ENCODE measurements around the gene CPD. TPM values are rescaled to one million over a fixed set of nuclear protein-coding genes. Genes with fewer than 3 reads are reported as not detected.
"Not testable (repeated sequence)": the region's sequence is repeated elsewhere in the genome, so short reads cannot be mapped to it uniquely, and the experiment has no call there.

Gene CPD
- polyA plus RNA-seq, 2 of the 4 experiments (the other 2 are of a cell fraction): 22.4 to 83.3 TPM

- Histone ChIP-seq H3K4me3 (no peak overlapping the region), H3K27ac (no peak overlapping the region), H3K4me2 (no peak overlapping the region), H3K4me1 (no peaks in the 10 kb centered on the region), H3K9me3 (no peaks in the 10 kb centered on the region)
- CTCF ChIA-PET: no interaction called here
- ATAC-seq (no peak), DNase-seq (ENCODE audit: low read depth in 1 of 2, low spot score in 1 of 2) (no peak), FAIRE-seq (no peak)
- POLR2A ChIA-PET: no interaction called here
- 73% methylated on average over 6 of the region's 6 CpGs for WGBS (ENCODE audit: missing lambda C conversion rate)
- TF ChIP-seq KDM5A (IDR thresholded peaks at IDR 0.05) (no peak), ZSCAN20 (CRISPR knock-in tag; IDR thresholded peaks at IDR 0.05) (no peak), SREBF2 (IDR thresholded peaks at IDR 0.05) (no peak), PHF8 (IDR thresholded peaks at IDR 0.05; ENCODE audit: borderline replicate concordance, low read depth) (no peak), RNF2 (IDR thresholded peaks at IDR 0.05; ENCODE audit: borderline replicate concordance, low read depth) (no peak), FOSB (CRISPR knock-in tag; IDR thresholded peaks at IDR 0.05) (no peak), EP300 (IDR thresholded peaks at IDR 0.05) (no peak), HOXB13 (CRISPR knock-in tag; IDR thresholded peaks at IDR 0.05; ENCODE audit: low read depth) (no peak), MAFK (IDR thresholded peaks at IDR 0.05; ENCODE audit: partially characterized antibody) (no peak), RFX5 (IDR thresholded peaks at IDR 0.05) (no peak), CBX8 (IDR thresholded peaks at IDR 0.05) (no peak), TP53 (CRISPR knock-in tag; IDR thresholded peaks at IDR 0.05) (no peak), NFE2L2 (conservative IDR thresholded peaks at IDR 0.05; ENCODE audit: low read length) (no peak)
Observed at GRCh38 chr17:30443721-30444120, 65.0 kb downstream of the CPD start.

DNA sequence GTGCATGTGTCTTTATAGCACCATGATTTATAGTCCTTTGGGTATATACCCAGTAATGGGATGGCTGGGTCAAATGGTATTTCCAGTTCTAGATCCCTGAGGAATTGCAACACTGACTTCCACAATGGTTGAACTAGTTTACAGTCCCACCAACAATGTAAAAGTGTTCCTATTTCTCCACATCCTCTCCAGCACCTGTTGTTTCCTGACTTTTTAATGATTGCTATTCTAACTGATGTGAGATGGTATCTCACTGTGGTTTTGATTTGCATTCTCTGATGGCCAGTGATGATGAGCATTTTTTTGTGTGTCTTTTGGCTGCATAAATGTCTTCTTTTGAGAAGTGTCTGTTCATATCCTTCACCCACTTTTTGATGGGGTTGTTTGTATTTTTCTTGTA lies 67.9 kb downstream of the CPD start:
- H3K9me3 ChIP-seq; H3K27ac ChIP-seq; H3K4me3 ChIP-seq; POLR2A ChIA-PET; DNase-seq (ENCODE audit: low read depth in 1 of 2, low spot score in 1 of 2); ATAC-seq; H3K4me2 ChIP-seq; FAIRE-seq: not testable (repeated sequence)
- CTCF ChIA-PET: interaction anchor here (1.6 kb wide), 1 partner anchor 30 kb away, joined by 5 read pairs; the partner anchor contains the start of gene GOSR1
- H3K4me1 ChIP-seq: peaks cover 26% of the 10 kb centered on the region

- H3K4me2 ChIP-seq: no peak overlapping the region; the same call in 2 of the 3 replicates
- CTCF ChIA-PET: interaction anchor here (0.6 to 0.9 kb wide), 2 partner anchors 16 to 29 kb away, joined by 3 to 4 read pairs; no protein-coding TSS in a partner anchor
- 84% methylated on average over 4 of the region's 4 CpGs for WGBS (ENCODE audit: missing lambda C conversion rate)
- POLR2A ChIA-PET: no interaction called here
- ATAC-seq (no peak), FAIRE-seq (peak; percentile 36), DNase-seq (ENCODE audit: low read depth in 1 of 2, low spot score in 1 of 2) (no peak)
- no peak for TF ChIP-seq BCL3 (IDR thresholded peaks at IDR 0.05)
- no peak for TF ChIP-seq GATA3 (IDR thresholded peaks at IDR 0.05; ENCODE audit: borderline replicate concordance)
- no peak for TF ChIP-seq FOSL2 (IDR thresholded peaks at IDR 0.05)
- no peak for TF ChIP-seq FOSL2 (CRISPR knock-in tag; IDR thresholded peaks at IDR 0.05)
- TF ChIP-seq FOSB (CRISPR knock-in tag; IDR thresholded peaks at IDR 0.05): no peak
- no peak for TF ChIP-seq NPAS2 (CRISPR knock-in tag; IDR thresholded peaks at IDR 0.05; ENCODE audit: borderline replicate concordance)
- no peak for TF ChIP-seq PHF8 (IDR thresholded peaks at IDR 0.05; ENCODE audit: borderline replicate concordance, low read depth)
- no peak for TF ChIP-seq RCOR1 (IDR thresholded peaks at IDR 0.05; ENCODE audit: low read depth, low read length)
- no peak for TF ChIP-seq CEBPB (IDR thresholded peaks at IDR 0.05)
- no peak for TF ChIP-seq POLR2A (IDR thresholded peaks at IDR 0.05; ENCODE audit: low read length)
- no peak for TF ChIP-seq HMGXB4 (CRISPR knock-in tag; IDR thresholded peaks at IDR 0.05; ENCODE audit: borderline replicate concordance)
- no peak for TF ChIP-seq E2F6 (IDR thresholded peaks at IDR 0.05; ENCODE audit: borderline replicate concordance, low read depth)
- TF ChIP-seq SREBF2 (IDR thresholded peaks at IDR 0.05): no peak
- TF ChIP-seq, protein P1, sequence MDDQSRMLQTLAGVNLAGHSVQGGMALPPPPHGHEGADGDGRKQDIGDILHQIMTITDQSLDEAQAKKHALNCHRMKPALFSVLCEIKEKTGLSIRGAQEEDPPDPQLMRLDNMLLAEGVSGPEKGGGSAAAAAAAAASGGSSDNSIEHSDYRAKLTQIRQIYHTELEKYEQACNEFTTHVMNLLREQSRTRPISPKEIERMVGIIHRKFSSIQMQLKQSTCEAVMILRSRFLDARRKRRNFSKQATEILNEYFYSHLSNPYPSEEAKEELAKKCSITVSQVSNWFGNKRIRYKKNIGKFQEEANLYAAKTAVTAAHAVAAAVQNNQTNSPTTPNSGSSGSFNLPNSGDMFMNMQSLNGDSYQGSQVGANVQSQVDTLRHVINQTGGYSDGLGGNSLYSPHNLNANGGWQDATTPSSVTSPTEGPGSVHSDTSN (IDR thresholded peaks at IDR 0.05): no peak
- TF ChIP-seq HOXB13 (CRISPR knock-in tag; IDR thresholded peaks at IDR 0.05; ENCODE audit: low read depth): no peak
- TF ChIP-seq HOXB5 (CRISPR knock-in tag; IDR thresholded peaks at IDR 0.05): no peak
- H3K4me1 ChIP-seq: peaks cover 28% of the 10 kb centered on the region
- no peak overlapping the region for H3K4me3 ChIP-seq
- H3K9me3 ChIP-seq: no peaks in the 10 kb centered on the region
- peak overlapping the region; percentile 64 to 83; a peak in 4 of 6 replicates for H3K27ac ChIP-seq
Observed at GRCh38 chr17:30449480-30449879, 70.8 kb downstream of the CPD start.
